ENCODE measurements around the gene CX3CL1. TPM values are rescaled to one million over a fixed set of nuclear protein-coding genes. Genes with fewer than 3 reads are reported as not detected.

CX3CL1 gene
- total RNA-seq, 5 donors from 2014 or later (not counting 1 experiment from before 2014, with no cell fraction given) = 0.13 to 0.18 (median 0.16) TPM; not detected in 2

DNA sequence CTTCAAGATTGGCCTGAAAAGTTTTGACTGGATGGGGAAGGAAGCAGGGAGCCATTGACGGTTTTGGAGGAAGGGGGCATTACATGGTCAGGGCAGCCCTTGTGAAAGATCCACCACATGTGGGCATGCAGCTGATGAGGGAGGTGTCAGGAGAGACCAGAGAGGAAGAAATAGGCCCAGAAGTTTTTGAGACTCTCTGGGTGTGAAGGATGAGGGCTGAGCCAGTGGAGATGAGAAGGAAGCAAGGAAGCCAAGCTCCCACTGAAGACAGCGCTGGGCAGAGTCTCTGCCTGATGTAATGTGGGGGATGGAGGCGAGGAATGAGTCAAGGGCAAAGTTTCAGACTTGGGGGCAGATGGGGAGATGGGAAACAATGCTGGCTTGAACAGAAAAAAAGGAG lies 32.8 kb downstream of the CX3CL1 start:
- H3K27me3 ChIP-seq (replicated peaks in 1 of 2; ENCODE audit: control insufficient read depth in 2 of 2, extremely low read depth in 1 of 2, insufficient read depth in 2 of 2, low read length in 1 of 2) = peaks cover 0 to 14% of the 10 kb centered on the region in 2 experiments
- Mint-ChIP-seq H3K36me3 (no peaks in the 10 kb centered on the region), H3K4me1 (peaks cover 0 to 2% (median 0%) of the 10 kb centered on the region in 3 donors), H3K27me3 (peaks cover 4 to 9% of the 10 kb centered on the region in 2 donors), H3K9me3 (no peaks in the 10 kb centered on the region), H3K27ac (no peak overlapping the region), H3K4me3 (no peak overlapping the region)
- no peak overlapping the region for H3K4me3 ChIP-seq (ENCODE audit: control insufficient read depth in 1 of 2, extremely low read depth in 1 of 2, low read length in 1 of 2)
- no peaks in the 10 kb centered on the region for H3K4me1 ChIP-seq (ENCODE audit: control insufficient read depth in 1 of 2, extremely low read depth in 1 of 2, insufficient read depth in 2 of 2, low read length in 2 of 2)
- WGBS (ENCODE audit: insufficient coverage) = 50% methylated on average over 3 of the region's 3 CpGs
- no peaks in the 10 kb centered on the region for H3K36me3 ChIP-seq (ENCODE audit: control insufficient read depth in 2 of 2, extremely low read depth in 1 of 2, insufficient read depth in 1 of 2, low read length in 1 of 2)
- ChIA-PET POLR2A (no interaction called here), CTCF (no interaction called here)
- H3K27ac ChIP-seq (ENCODE audit: low read length) = no peak overlapping the region
- ATAC-seq (replicated peaks in 1 of 4) (no peak), DNase-seq (no peak)
- H3K9me3 ChIP-seq = no peaks in the 10 kb centered on the region

DNA sequence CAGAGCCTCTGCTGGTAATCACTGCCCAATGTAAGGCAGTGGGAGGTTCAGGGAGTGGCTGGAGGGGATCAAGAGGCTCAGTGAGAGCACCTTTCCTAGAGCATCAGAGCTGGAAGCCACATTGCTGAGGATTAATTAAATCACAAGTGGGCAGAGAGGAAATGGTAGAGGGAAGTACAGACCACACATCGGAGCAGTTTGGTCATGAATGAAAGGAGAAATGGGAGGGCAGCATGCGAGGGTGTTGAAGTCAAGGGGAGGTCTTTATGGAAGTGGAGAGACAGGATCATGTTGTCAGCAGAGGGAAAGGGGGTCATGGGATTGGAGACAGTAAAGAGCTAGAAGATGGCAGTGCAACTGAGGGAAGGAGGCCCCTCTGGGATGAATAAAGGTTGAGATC lies 34.6 kb downstream of the CX3CL1 start:
- no peak for DNase-seq
- 7% methylated on average over 2 of the region's 2 CpGs for WGBS (ENCODE audit: insufficient coverage)
- no peak overlapping the region for H3K4me3 Mint-ChIP-seq
- no peaks in the 10 kb centered on the region for H3K9me3 Mint-ChIP-seq
- CTCF ChIA-PET = no interaction called here
- ATAC-seq (replicated peaks in 1 of 4) = no peak
- Histone ChIP-seq H3K27ac (ENCODE audit: low read length) (no peak overlapping the region), H3K36me3 (ENCODE audit: control insufficient read depth in 2 of 2, extremely low read depth in 1 of 2, insufficient read depth in 1 of 2, low read length in 1 of 2) (no peaks in the 10 kb centered on the region), H3K27me3 (replicated peaks in 1 of 2; ENCODE audit: control insufficient read depth in 2 of 2, extremely low read depth in 1 of 2, insufficient read depth in 2 of 2, low read length in 1 of 2) (peaks cover 0 to 11% of the 10 kb centered on the region in 2 experiments), H3K4me1 (ENCODE audit: control insufficient read depth in 1 of 2, extremely low read depth in 1 of 2, insufficient read depth in 2 of 2, low read length in 2 of 2) (no peaks in the 10 kb centered on the region), H3K4me3 (ENCODE audit: control insufficient read depth in 1 of 2, extremely low read depth in 1 of 2, low read length in 1 of 2) (no peak overlapping the region), H3K9me3 (no peaks in the 10 kb centered on the region)
- peaks cover 4 to 7% of the 10 kb centered on the region in 2 donors for H3K27me3 Mint-ChIP-seq
- peaks cover 0 to 2% (median 0%) of the 10 kb centered on the region in 3 donors for H3K4me1 Mint-ChIP-seq
- H3K36me3 Mint-ChIP-seq = no peaks in the 10 kb centered on the region
- POLR2A ChIA-PET = interaction anchor here in 1 of 2 donors (0.7 kb wide), 1 partner anchor 931 kb away, joined by 5 read pairs; no protein-coding TSS in a partner anchor
- no peak overlapping the region for H3K27ac Mint-ChIP-seq

DNA sequence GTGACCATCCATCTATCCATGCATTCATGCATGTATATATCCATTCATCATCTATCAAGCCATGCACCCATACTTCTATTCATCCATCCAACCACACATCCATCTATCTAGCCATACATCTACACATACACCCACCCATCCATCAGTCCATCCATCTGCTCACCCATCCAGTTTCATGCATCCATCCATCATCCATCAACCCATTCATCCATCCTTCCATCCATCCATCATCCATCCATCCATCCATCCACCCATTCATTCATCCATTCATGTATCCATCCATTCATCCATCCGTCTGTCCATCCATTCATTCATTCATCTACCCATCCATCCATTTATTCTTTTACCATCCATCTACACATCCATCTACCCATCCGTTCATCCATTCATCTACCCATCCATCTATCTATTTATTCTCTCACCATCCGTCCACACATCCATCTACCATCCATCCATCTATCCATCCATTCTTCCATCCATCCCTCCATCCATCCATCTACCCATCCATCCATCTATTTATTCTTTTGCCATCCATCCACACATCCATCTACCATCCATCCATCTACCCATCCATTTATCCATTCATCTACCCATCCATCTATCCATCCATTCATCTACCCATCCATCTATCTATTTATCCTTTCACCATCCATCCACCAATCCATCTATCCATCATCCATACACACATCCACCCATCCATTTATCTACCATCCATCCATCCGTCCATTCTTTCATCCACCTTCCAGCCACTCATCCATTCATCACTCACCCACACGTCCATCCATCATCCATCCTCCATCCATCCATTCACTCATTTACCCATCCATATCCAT lies 35.4 kb downstream of the CX3CL1 start:
- Mint-ChIP-seq H3K27ac (no peak overlapping the region), H3K4me3 (no peak overlapping the region), H3K9me3 (no peaks in the 10 kb centered on the region), H3K4me1 (peaks cover 0 to 2% (median 0%) of the 10 kb centered on the region in 3 donors), H3K36me3 (no peaks in the 10 kb centered on the region), H3K27me3 (peaks cover 4 to 7% of the 10 kb centered on the region in 2 donors)
- ChIA-PET CTCF (no interaction called here), POLR2A (no interaction called here)
- Histone ChIP-seq H3K27ac (ENCODE audit: low read length) (no peak overlapping the region), H3K4me1 (ENCODE audit: control insufficient read depth in 1 of 2, extremely low read depth in 1 of 2, insufficient read depth in 2 of 2, low read length in 2 of 2) (no peaks in the 10 kb centered on the region), H3K27me3 (replicated peaks in 1 of 2; ENCODE audit: control insufficient read depth in 2 of 2, extremely low read depth in 1 of 2, insufficient read depth in 2 of 2, low read length in 1 of 2) (peaks cover 0 to 6% of the 10 kb centered on the region in 2 experiments), H3K36me3 (ENCODE audit: control insufficient read depth in 2 of 2, extremely low read depth in 1 of 2, insufficient read depth in 1 of 2, low read length in 1 of 2) (no peaks in the 10 kb centered on the region), H3K4me3 (ENCODE audit: control insufficient read depth in 1 of 2, extremely low read depth in 1 of 2, low read length in 1 of 2) (no peak overlapping the region), H3K9me3 (no peaks in the 10 kb centered on the region)
- DNase-seq (no peak), ATAC-seq (replicated peaks in 1 of 4) (no peak)
- WGBS (ENCODE audit: insufficient coverage) = 94% methylated on average over 5 of the region's 5 CpGs

DNA sequence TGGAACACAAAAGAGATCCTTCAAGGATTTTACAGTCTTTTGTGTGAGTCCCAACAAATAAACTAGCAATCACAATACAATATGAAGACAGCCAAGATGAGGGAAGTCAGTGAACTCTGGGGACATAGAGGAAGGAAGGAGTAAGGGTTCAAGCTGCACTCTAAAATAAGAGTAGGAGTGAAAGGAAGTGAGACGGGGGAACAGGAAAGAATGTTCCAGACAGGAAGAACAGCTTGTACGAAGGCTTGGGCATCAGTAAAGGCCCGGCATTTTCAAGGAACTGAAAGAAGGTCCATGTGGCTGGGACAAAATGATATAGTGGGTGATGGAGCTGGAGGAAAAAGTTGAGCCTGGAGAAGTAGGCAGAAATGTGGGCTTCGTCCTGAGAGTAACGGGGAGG lies 36.8 kb downstream of the CX3CL1 start:
- ChIA-PET POLR2A (no interaction called here), CTCF (no interaction called here)
- DNase-seq = no peak
- no peak overlapping the region for H3K4me3 Mint-ChIP-seq
- H3K36me3 Mint-ChIP-seq = no peaks in the 10 kb centered on the region
- H3K27ac Mint-ChIP-seq = no peak overlapping the region
- H3K9me3 Mint-ChIP-seq = no peaks in the 10 kb centered on the region
- no peaks in the 10 kb centered on the region for H3K4me1 ChIP-seq (ENCODE audit: control insufficient read depth in 1 of 2, extremely low read depth in 1 of 2, insufficient read depth in 2 of 2, low read length in 2 of 2)
- no peak overlapping the region for H3K27ac ChIP-seq (ENCODE audit: low read length)
- no peaks in the 10 kb centered on the region for H3K36me3 ChIP-seq (ENCODE audit: control insufficient read depth in 2 of 2, extremely low read depth in 1 of 2, insufficient read depth in 1 of 2, low read length in 1 of 2)
- H3K9me3 ChIP-seq = no peaks in the 10 kb centered on the region
- no peak overlapping the region for H3K4me3 ChIP-seq (ENCODE audit: control insufficient read depth in 1 of 2, extremely low read depth in 1 of 2, low read length in 1 of 2)
- peaks cover 4 to 7% of the 10 kb centered on the region in 2 donors for H3K27me3 Mint-ChIP-seq
- peaks cover 0 to 6% (median 0%) of the 10 kb centered on the region in 3 donors for H3K4me1 Mint-ChIP-seq
- peaks cover 0 to 9% of the 10 kb centered on the region in 2 experiments for H3K27me3 ChIP-seq (replicated peaks in 1 of 2; ENCODE audit: control insufficient read depth in 2 of 2, extremely low read depth in 1 of 2, insufficient read depth in 2 of 2, low read length in 1 of 2)
- WGBS (ENCODE audit: insufficient coverage) = 41% methylated on average over 5 of the region's 5 CpGs
- no peak for ATAC-seq (replicated peaks in 1 of 4)

GRCh38 chr16:57409870-57410587 lies 37.7 kb downstream of the CX3CL1 start:
- no peak overlapping the region for H3K27ac ChIP-seq (ENCODE audit: low read length)
- CTCF ChIA-PET = no interaction called here
- POLR2A ChIA-PET = no interaction called here

DNA sequence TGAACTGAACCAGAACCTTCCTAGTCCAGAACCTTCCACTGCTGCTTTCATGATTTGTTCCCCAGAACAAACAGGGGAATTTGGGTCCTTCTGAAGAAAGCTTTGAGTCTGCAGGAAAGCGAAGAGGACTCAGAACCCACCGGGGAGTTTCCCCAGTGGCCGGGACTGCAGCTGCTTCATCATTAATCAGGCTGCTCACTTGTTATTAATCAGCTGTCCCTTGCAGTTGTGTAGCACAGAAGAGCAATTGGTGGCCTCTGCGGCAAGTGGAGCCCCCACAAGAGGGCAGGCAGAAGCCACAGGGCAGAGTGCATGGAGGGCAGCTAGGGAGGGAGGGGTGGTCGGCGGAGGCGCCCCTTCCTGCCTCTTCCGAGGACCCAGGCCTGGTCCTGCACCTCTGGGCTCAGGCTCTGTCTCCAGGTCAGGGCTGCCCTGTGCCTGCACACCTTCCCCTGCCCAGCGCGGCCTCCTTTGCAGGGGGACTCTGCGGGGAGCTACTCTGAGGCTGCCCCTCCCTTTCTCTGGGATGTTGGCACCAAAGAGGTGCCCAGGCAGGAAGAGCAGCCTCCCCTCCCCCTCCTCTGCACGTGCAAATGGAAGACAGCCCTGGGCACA lies 39.2 kb downstream of the CX3CL1 start:
- no peak for DNase-seq
- H3K27ac ChIP-seq (ENCODE audit: low read length) = no peak overlapping the region
- Mint-ChIP-seq H3K9me3 (no peaks in the 10 kb centered on the region), H3K4me3 (no peak overlapping the region), H3K4me1 (peaks cover 0 to 6% (median 0%) of the 10 kb centered on the region in 3 donors), H3K27ac (no peak overlapping the region), H3K27me3 (peaks cover 4 to 7% of the 10 kb centered on the region in 2 donors), H3K36me3 (no peaks in the 10 kb centered on the region)
- ChIA-PET POLR2A (no interaction called here), CTCF (no interaction called here)
- H3K4me3 ChIP-seq (ENCODE audit: control insufficient read depth in 1 of 2, extremely low read depth in 1 of 2, low read length in 1 of 2) = no peak overlapping the region
- no peak for ATAC-seq (replicated peaks in 1 of 4)
- peaks cover 0 to 19% of the 10 kb centered on the region in 2 experiments for H3K27me3 ChIP-seq (replicated peaks in 1 of 2; ENCODE audit: control insufficient read depth in 2 of 2, extremely low read depth in 1 of 2, insufficient read depth in 2 of 2, low read length in 1 of 2)
- peaks cover 0 to 3% of the 10 kb centered on the region in 2 experiments for H3K4me1 ChIP-seq (ENCODE audit: control insufficient read depth in 1 of 2, extremely low read depth in 1 of 2, insufficient read depth in 2 of 2, low read length in 2 of 2)
- no peaks in the 10 kb centered on the region for H3K9me3 ChIP-seq
- WGBS (ENCODE audit: insufficient coverage) = 84% methylated on average over 8 of the region's 12 CpGs
- H3K36me3 ChIP-seq (ENCODE audit: control insufficient read depth in 2 of 2, extremely low read depth in 1 of 2, insufficient read depth in 1 of 2, low read length in 1 of 2) = no peaks in the 10 kb centered on the region

More at GRCh38 chr16:57409870-57410587, 37.7 kb downstream of the CX3CL1 start:
- Mint-ChIP-seq H3K9me3 (no peaks in the 10 kb centered on the region), H3K4me1 (peaks cover 0 to 6% (median 0%) of the 10 kb centered on the region in 3 donors), H3K27ac (no peak overlapping the region), H3K4me3 (no peak overlapping the region), H3K36me3 (no peaks in the 10 kb centered on the region), H3K27me3 (peaks cover 4 to 7% of the 10 kb centered on the region in 2 donors)
- Histone ChIP-seq H3K36me3 (ENCODE audit: control insufficient read depth in 2 of 2, extremely low read depth in 1 of 2, insufficient read depth in 1 of 2, low read length in 1 of 2) (no peaks in the 10 kb centered on the region), H3K9me3 (no peaks in the 10 kb centered on the region), H3K27me3 (replicated peaks in 1 of 2; ENCODE audit: control insufficient read depth in 2 of 2, extremely low read depth in 1 of 2, insufficient read depth in 2 of 2, low read length in 1 of 2) (peaks cover 0 to 9% of the 10 kb centered on the region in 2 experiments), H3K4me1 (ENCODE audit: control insufficient read depth in 1 of 2, extremely low read depth in 1 of 2, insufficient read depth in 2 of 2, low read length in 2 of 2) (no peaks in the 10 kb centered on the region), H3K4me3 (ENCODE audit: control insufficient read depth in 1 of 2, extremely low read depth in 1 of 2, low read length in 1 of 2) (no peak overlapping the region)
- 77% methylated on average over 12 of the region's 14 CpGs for WGBS (ENCODE audit: insufficient coverage)
- DNase-seq (no peak), ATAC-seq (replicated peaks in 1 of 4) (no peak)
